Thyroid gland (tissue), 4 donors: ENCODE data around the gene STK32B.

ENCODE experiments used
- CTCF ChIP-seq, 6 experiments: fragments of 200-600 bp in 3 of 6; fragments of 450-650 bp in 3 of 6; sonication (generic) in 3 of 6; IDR thresholded peaks; one replicate each; pipeline ENCODE4 v1.5.1; 2016 to 2019; ENCODE audit warnings: antibody characterized with exemption in 6 of 6, mild to moderate bottlenecking in 2 of 6, inconsistent platforms in 1 of 6, moderate library complexity in 1 of 6
- POLR2A ChIP-seq, 2 donors: fragments of 450-650 bp; IDR thresholded peaks; one replicate each; pipeline ENCODE4 v1.6.1; 2017; ENCODE audit warnings: antibody characterized with exemption in 2 of 2, mild to moderate bottlenecking in 2 of 2, moderate library complexity in 1 of 2

- TF ChIP-seq CTCF (IDR thresholded peaks at IDR 0.05) (peak in 1 of 6 experiments; percentile 20), POLR2A (IDR thresholded peaks at IDR 0.05) (no peak)
Measured at GRCh38 chr4:5460106-5460801, 409.0 kb downstream of the STK32B start.
